Thoracic aorta (tissue), 2 donors: ENCODE results near the gene SUB1. TPM values are rescaled to one million over a fixed set of nuclear protein-coding genes. Genes with fewer than 3 reads are reported as not detected.

Source experiments
- ATAC-seq: fragments of 150-250 bp; one replicate; pipeline ENCODE4 v1.8.0; 2017; ENCODE audit warnings: low read depth; ENCODE audit not compliant: insufficient number of reproducible peaks, low FRiP score
- DNase-seq: peaks from one replicate; pipeline ENCODE4 v3.0.0-alpha.2; 2020; ENCODE audit warnings: low spot score
- H3K27ac ChIP-seq, 2 donors: fragments of 200-600 bp; sonication (generic); 1 replicate in 1 of 2; 2 replicates in 1 of 2; pipeline ENCODE4 v1.5.1; 2016; ENCODE audit warnings: mild to moderate bottlenecking in 2 of 2, moderate library complexity in 2 of 2
- H3K27me3 ChIP-seq: fragments of 200-600 bp; sonication (generic); replicated peaks from 2 replicates; pipeline ENCODE4 v1.6.0; 2016; ENCODE audit warnings: mild to moderate bottlenecking; ENCODE audit not compliant: insufficient read depth
- H3K36me3 ChIP-seq: fragments of 200-600 bp; sonication (generic); one replicate; pipeline ENCODE4 v1.5.1; 2016
- H3K4me1 ChIP-seq, 2 donors: fragments of 200-600 bp; sonication (generic); 1 replicate in 1 of 2; 2 replicates in 1 of 2; pipeline versions ENCODE4 v1.5.1 to v1.6.0; 2016; ENCODE audit warnings: low read depth in 2 of 2, mild to moderate bottlenecking in 1 of 2; ENCODE audit not compliant: control insufficient read depth in 1 of 2
- H3K4me3 ChIP-seq: fragments of 200-600 bp; sonication (generic); 2 replicates; pipeline ENCODE4 v1.5.1; 2016; ENCODE audit warnings: mild to moderate bottlenecking
- H3K9me3 ChIP-seq: fragments of 200-600 bp; sonication (generic); 2 replicates; pipeline ENCODE4 v1.5.1; 2016
- CTCF ChIP-seq: fragments of 200-600 bp; sonication (generic); IDR thresholded peaks from one replicate; pipeline ENCODE4 v1.5.1; 2019; ENCODE audit warnings: antibody characterized with exemption
- total RNA-seq, 2 donors: library from RNA; depleted of rRNA; stranded (reverse); fragments of >200 nt; gene quantifications; one replicate each; pipeline versions ENCODE4 v1.1.0 to v1.2.3, GENCODE V29; 2016

The SUB1 gene
- total RNA-seq, 2 donors from 2014 or later: 91.1 to 130 TPM

- H3K9me3 ChIP-seq: no peaks in the 10 kb centered on the region
- DNase-seq (no peak), ATAC-seq (no peak)
- no peak overlapping the region for H3K4me3 ChIP-seq
- H3K27ac ChIP-seq: no peak overlapping the region
- no peaks in the 10 kb centered on the region for H3K27me3 ChIP-seq
- TF ChIP-seq CTCF: no peak
- H3K36me3 ChIP-seq: no peaks in the 10 kb centered on the region
- H3K4me1 ChIP-seq: peaks cover 0 to 19% of the 10 kb centered on the region in 2 donors
Observed at GRCh38 chr5:32562056-32562455, 23.3 kb upstream of the SUB1 start.

GRCh38 chr5:32562843-32563242 is 22.5 kb upstream of the SUB1 start:
- Histone ChIP-seq H3K4me1 (peaks cover 0 to 19% of the 10 kb centered on the region in 2 donors), H3K27me3 (no peaks in the 10 kb centered on the region), H3K27ac (no peak overlapping the region), H3K9me3 (no peaks in the 10 kb centered on the region), H3K36me3 (no peaks in the 10 kb centered on the region), H3K4me3 (no peak overlapping the region)
- ATAC-seq (no peak), DNase-seq (no peak)
- TF ChIP-seq CTCF: no peak

- no peaks in the 10 kb centered on the region for H3K27me3 ChIP-seq
- no peak overlapping the region for H3K4me3 ChIP-seq
- TF ChIP-seq CTCF: no peak
- no peaks in the 10 kb centered on the region for H3K9me3 ChIP-seq
- peaks cover 0 to 19% of the 10 kb centered on the region in 2 donors for H3K4me1 ChIP-seq
- ATAC-seq (no peak), DNase-seq (no peak)
- no peaks in the 10 kb centered on the region for H3K36me3 ChIP-seq
- no peak overlapping the region for H3K27ac ChIP-seq
Observed at GRCh38 chr5:32563614-32564013, 21.7 kb upstream of the SUB1 start.

- no peak for TF ChIP-seq CTCF
- Histone ChIP-seq H3K4me1 (peaks cover 0 to 19% of the 10 kb centered on the region in 2 donors), H3K27ac (no peak overlapping the region), H3K4me3 (no peak overlapping the region), H3K27me3 (no peaks in the 10 kb centered on the region), H3K9me3 (no peaks in the 10 kb centered on the region), H3K36me3 (no peaks in the 10 kb centered on the region)
- ATAC-seq: no peak
- DNase-seq: no peak
Observed at GRCh38 chr5:32565145-32565544, 20.2 kb upstream of the SUB1 start.

- ATAC-seq: no peak
- no peaks in the 10 kb centered on the region for H3K27me3 ChIP-seq
- no peak for TF ChIP-seq CTCF
- no peak overlapping the region for H3K4me3 ChIP-seq
- no peaks in the 10 kb centered on the region for H3K9me3 ChIP-seq
- peaks cover 0 to 19% of the 10 kb centered on the region in 2 donors for H3K4me1 ChIP-seq
- no peaks in the 10 kb centered on the region for H3K36me3 ChIP-seq
- no peak overlapping the region for H3K27ac ChIP-seq
- DNase-seq: no peak
Observed at GRCh38 chr5:32566319-32567111, 18.8 kb upstream of the SUB1 start.
